HUES6 (cell line): ENCODE results near the gene COL6A5.
A peak's percentile ranks its signal among the peaks of the same experiment; 100 is the strongest.
"Not testable (repeated sequence)": the region's sequence is repeated elsewhere in the genome, so short reads cannot be mapped to it uniquely, and the experiment has no call there.

Source experiments
- H3K27ac ChIP-seq: 2 replicates; pipeline ENCODE4 v1.7.0; 2013; ENCODE audit warnings: low read depth, mild to moderate bottlenecking, low read length, inconsistent platforms
- H3K27me3 ChIP-seq: 2 replicates; pipeline ENCODE4 v1.6.1; 2013; ENCODE audit warnings: low read length; ENCODE audit not compliant: control insufficient read depth, insufficient read depth
- H3K36me3 ChIP-seq: 2 replicates; pipeline ENCODE4 v1.6.1; 2013; ENCODE audit warnings: low read length; ENCODE audit not compliant: control insufficient read depth, insufficient read depth
- H3K4me1 ChIP-seq: 2 replicates; pipeline ENCODE4 v1.6.1; 2013; ENCODE audit warnings: low read length; ENCODE audit not compliant: control insufficient read depth, insufficient read depth
- H3K4me3 ChIP-seq: 2 replicates; pipeline ENCODE4 v1.5.1; 2013; ENCODE audit warnings: low read depth, low read length
- H3K9ac ChIP-seq: one replicate; pipeline ENCODE4 v1.6.1; 2013; ENCODE audit warnings: mild to moderate bottlenecking, low read length
- H3K9me3 ChIP-seq: 2 replicates; pipeline ENCODE4 v1.6.1; 2013; ENCODE audit warnings: low read depth, low read length; ENCODE audit not compliant: control insufficient read depth, insufficient read depth

The COL6A5 gene

GRCh38 chr3:130386604-130387263 is 41.3 kb downstream of the COL6A5 start:
- H3K4me1 ChIP-seq, result no peaks in the 10 kb centered on the region
- no peaks in the 10 kb centered on the region for H3K36me3 ChIP-seq
- H3K27ac ChIP-seq, result no peak overlapping the region
- no peak overlapping the region for H3K9ac ChIP-seq
- no peak overlapping the region for H3K4me3 ChIP-seq
- no peaks in the 10 kb centered on the region for H3K9me3 ChIP-seq
- H3K27me3 ChIP-seq, result no peaks in the 10 kb centered on the region

GRCh38 chr3:130389743-130390478 is 44.4 kb downstream of the COL6A5 start:
- H3K9me3 ChIP-seq, result no peaks in the 10 kb centered on the region
- H3K4me3 ChIP-seq, result no peak overlapping the region

GRCh38 chr3:130392266-130392665 is 46.8 kb downstream of the COL6A5 start:
- Histone ChIP-seq H3K4me1 (peaks cover 15% of the 10 kb centered on the region; the same call in 1 of the 2 replicates), H3K27me3 (no peaks in the 10 kb centered on the region), H3K9me3 (no peaks in the 10 kb centered on the region), H3K4me3 (no peak overlapping the region), H3K36me3 (no peaks in the 10 kb centered on the region), H3K9ac (no peak overlapping the region), H3K27ac (no peak overlapping the region)

More at GRCh38 chr3:130389743-130390478, 44.4 kb downstream of the COL6A5 start:
- Histone ChIP-seq H3K27ac (no peak overlapping the region), H3K36me3 (no peaks in the 10 kb centered on the region), H3K9ac (no peak overlapping the region), H3K27me3 (no peaks in the 10 kb centered on the region), H3K4me1 (no peaks in the 10 kb centered on the region)

- H3K9me3 ChIP-seq, result no peaks in the 10 kb centered on the region
- no peak overlapping the region for H3K27ac ChIP-seq
- no peak overlapping the region for H3K9ac ChIP-seq
- H3K4me3 ChIP-seq, result no peak overlapping the region
- H3K36me3 ChIP-seq, result no peaks in the 10 kb centered on the region
- peaks cover 15% of the 10 kb centered on the region; the same call in 1 of the 2 replicates for H3K4me1 ChIP-seq
- no peaks in the 10 kb centered on the region for H3K27me3 ChIP-seq
These were observed 48.1 kb downstream of the COL6A5 start for GRCh38 chr3:130393594-130393993.

GRCh38 chr3:130395331-130395730 is 49.9 kb downstream of the COL6A5 start:
- no peaks in the 10 kb centered on the region for H3K36me3 ChIP-seq
- H3K9ac ChIP-seq, result peak overlapping the region; percentile 16
- no peak overlapping the region for H3K4me3 ChIP-seq
- peaks cover 15% of the 10 kb centered on the region; the same call in 1 of the 2 replicates for H3K4me1 ChIP-seq
- no peaks in the 10 kb centered on the region; the same call in 1 of the 2 replicates for H3K9me3 ChIP-seq
- H3K27ac ChIP-seq, result peak overlapping the region; percentile 76; the same call in 1 of the 2 replicates
- H3K27me3 ChIP-seq, result no peaks in the 10 kb centered on the region

- no peak overlapping the region for H3K4me3 ChIP-seq
- peaks cover 15% of the 10 kb centered on the region; the same call in 1 of the 2 replicates for H3K4me1 ChIP-seq
- peak overlapping the region; percentile 76; the same call in 1 of the 2 replicates for H3K27ac ChIP-seq
- peak overlapping the region; percentile 16 for H3K9ac ChIP-seq
- H3K9me3 ChIP-seq, result no peaks in the 10 kb centered on the region; the same call in 1 of the 2 replicates
- H3K27me3 ChIP-seq, result no peaks in the 10 kb centered on the region
- H3K36me3 ChIP-seq, result no peaks in the 10 kb centered on the region
These were observed 50.4 kb downstream of the COL6A5 start for GRCh38 chr3:130395916-130396315.

GRCh38 chr3:130404401-130404800 is 58.9 kb downstream of the COL6A5 start:
- no peaks in the 10 kb centered on the region for H3K27me3 ChIP-seq
- H3K36me3 ChIP-seq, result no peaks in the 10 kb centered on the region
- no peak overlapping the region for H3K27ac ChIP-seq
- H3K4me1 ChIP-seq, result no peaks in the 10 kb centered on the region
- no peak overlapping the region for H3K4me3 ChIP-seq
- peaks cover 31% of the 10 kb centered on the region for H3K9me3 ChIP-seq
- no peak overlapping the region for H3K9ac ChIP-seq

- Histone ChIP-seq H3K27me3 (no peaks in the 10 kb centered on the region), H3K9ac (no peak overlapping the region), H3K36me3 (no peaks in the 10 kb centered on the region), H3K9me3 (peaks cover 37% of the 10 kb centered on the region), H3K27ac (no peak overlapping the region), H3K4me1 (no peaks in the 10 kb centered on the region), H3K4me3 (no peak overlapping the region)
These were observed 60.5 kb downstream of the COL6A5 start for GRCh38 chr3:130405956-130406355.

- H3K9ac ChIP-seq, H3K4me1 ChIP-seq, H3K27me3 ChIP-seq, H3K27ac ChIP-seq, H3K36me3 ChIP-seq, H3K4me3 ChIP-seq: not testable (repeated sequence)
- H3K9me3 ChIP-seq, result peaks cover 37% of the 10 kb centered on the region
These were observed 62.8 kb downstream of the COL6A5 start for GRCh38 chr3:130408253-130408652.

- Histone ChIP-seq H3K27ac (no peak overlapping the region), H3K9me3 (peaks cover 32% of the 10 kb centered on the region), H3K4me1 (no peaks in the 10 kb centered on the region)
These were observed 65.8 kb downstream of the COL6A5 start for GRCh38 chr3:130411320-130411719.

GRCh38 chr3:130412991-130413560 is 67.6 kb downstream of the COL6A5 start:
- Histone ChIP-seq H3K27me3 (no peaks in the 10 kb centered on the region), H3K4me3 (no peak overlapping the region), H3K9ac (no peak overlapping the region), H3K4me1 (no peaks in the 10 kb centered on the region), H3K9me3 (peaks cover 18% of the 10 kb centered on the region), H3K36me3 (no peaks in the 10 kb centered on the region), H3K27ac (no peak overlapping the region)

More at GRCh38 chr3:130411320-130411719, 65.8 kb downstream of the COL6A5 start:
- Histone ChIP-seq H3K4me3 (no peak overlapping the region), H3K27me3 (no peaks in the 10 kb centered on the region), H3K36me3 (no peaks in the 10 kb centered on the region), H3K9ac (no peak overlapping the region)
